GM19397 (cell line): Measurements from ENCODE around the gene SSUH2.
A peak's percentile ranks its signal among the peaks of the same experiment; 100 is the strongest.
"Not testable (repeated sequence)": the region's sequence is repeated elsewhere in the genome, so short reads cannot be mapped to it uniquely, and the experiment has no call there.

ENCODE experiments used
- ATAC-seq: cut with Tn5 transposase; IDR thresholded peaks from one replicate; pipeline ENCODE4 v1.9.1; 2021; ENCODE audit warnings: mild to moderate bottlenecking, moderate library complexity; ENCODE audit not compliant: unreplicated experiment

Gene SSUH2

GRCh38 chr3:8589880-8590556 lies 54.6 kb downstream of the SSUH2 start:
- no peak for ATAC-seq

- ATAC-seq, result no peak
Measured at GRCh38 chr3:8584661-8585060, 59.9 kb downstream of the SSUH2 start.

GRCh38 chr3:8581806-8582445 lies 62.7 kb downstream of the SSUH2 start:
- ATAC-seq, result no peak

GRCh38 chr3:8581373-8581772 lies 63.2 kb downstream of the SSUH2 start:
- ATAC-seq, result no peak

GRCh38 chr3:8580434-8580833 lies 64.2 kb downstream of the SSUH2 start:
- ATAC-seq, result not testable (repeated sequence)

- no peak for ATAC-seq
Measured at GRCh38 chr3:8579943-8580342, 64.7 kb downstream of the SSUH2 start.

GRCh38 chr3:8579096-8579495 lies 65.5 kb downstream of the SSUH2 start:
- ATAC-seq, result peak; percentile 97

GRCh38 chr3:8578282-8578681 lies 66.3 kb downstream of the SSUH2 start:
- ATAC-seq, result no peak

- ATAC-seq, result no peak
Measured at GRCh38 chr3:8576841-8577571, 67.6 kb downstream of the SSUH2 start.

GRCh38 chr3:8576436-8576835 lies 68.2 kb downstream of the SSUH2 start:
- no peak for ATAC-seq

- no peak for ATAC-seq
Measured at GRCh38 chr3:8575364-8576104, 69.1 kb downstream of the SSUH2 start.

GRCh38 chr3:8574670-8575322 lies 69.8 kb downstream of the SSUH2 start:
- no peak for ATAC-seq

- ATAC-seq, result no peak
Measured at GRCh38 chr3:8574040-8574669, 70.4 kb downstream of the SSUH2 start.

GRCh38 chr3:8573342-8573926 lies 71.2 kb downstream of the SSUH2 start:
- ATAC-seq, result no peak

GRCh38 chr3:8571256-8571655 lies 73.3 kb downstream of the SSUH2 start:
- no peak for ATAC-seq
